ENCODE measurements around the gene MAFG.

MAFG gene

DNA sequence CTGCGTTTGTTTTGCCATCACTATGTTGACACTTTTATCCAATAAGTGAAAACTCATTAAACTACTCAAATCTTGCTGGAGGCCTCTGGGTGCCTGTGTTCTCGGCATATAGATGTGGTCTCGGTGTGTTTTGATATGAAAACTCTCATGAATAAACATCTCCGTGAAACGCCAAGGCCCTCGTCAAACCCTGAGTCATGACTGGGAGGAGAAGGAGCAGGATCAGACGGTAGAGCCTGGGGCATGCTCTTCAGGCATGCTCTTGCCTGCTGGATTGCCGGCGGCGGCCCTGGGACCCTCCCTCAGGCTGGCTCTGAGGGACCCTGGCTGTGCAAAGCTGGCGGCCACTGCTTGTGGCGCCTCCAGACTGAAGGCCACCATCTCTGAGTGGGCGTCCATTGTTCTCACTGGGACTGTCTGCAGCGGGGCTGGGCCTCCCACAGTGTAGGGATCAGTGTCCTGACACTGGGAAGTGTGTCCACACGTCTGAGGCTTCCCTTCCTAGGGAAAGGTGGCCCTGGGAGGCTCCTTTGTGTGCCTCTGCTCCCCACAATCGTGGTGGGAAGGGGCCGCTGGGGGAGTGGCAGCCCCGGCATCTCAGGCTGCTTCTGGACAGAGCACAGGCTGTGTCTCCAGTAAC lies 27.2 kb downstream of the MAFG start:
- TF ChIP-seq, protein P1, sequence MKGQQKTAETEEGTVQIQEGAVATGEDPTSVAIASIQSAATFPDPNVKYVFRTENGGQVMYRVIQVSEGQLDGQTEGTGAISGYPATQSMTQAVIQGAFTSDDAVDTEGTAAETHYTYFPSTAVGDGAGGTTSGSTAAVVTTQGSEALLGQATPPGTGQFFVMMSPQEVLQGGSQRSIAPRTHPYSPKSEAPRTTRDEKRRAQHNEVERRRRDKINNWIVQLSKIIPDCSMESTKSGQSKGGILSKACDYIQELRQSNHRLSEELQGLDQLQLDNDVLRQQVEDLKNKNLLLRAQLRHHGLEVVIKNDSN (IDR thresholded peaks at IDR 0.05): no peak
- TF ChIP-seq, protein P2, sequence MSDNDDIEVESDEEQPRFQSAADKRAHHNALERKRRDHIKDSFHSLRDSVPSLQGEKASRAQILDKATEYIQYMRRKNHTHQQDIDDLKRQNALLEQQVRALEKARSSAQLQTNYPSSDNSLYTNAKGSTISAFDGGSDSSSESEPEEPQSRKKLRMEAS (IDR thresholded peaks at IDR 0.05): no peak
- TF ChIP-seq NFIC (IDR thresholded peaks at IDR 0.05) (no peak), TEAD4 (IDR thresholded peaks at IDR 0.05) (no peak), EGR1 (IDR thresholded peaks at IDR 0.05) (no peak), FOXM1 (IDR thresholded peaks at IDR 0.05; ENCODE audit: borderline replicate concordance, low read depth) (no peak), TAF1 (IDR thresholded peaks at IDR 0.05; ENCODE audit: low read depth) (no peak), CEBPB (IDR thresholded peaks at IDR 0.05) (no peak), EP300 (IDR thresholded peaks at IDR 0.05; ENCODE audit: borderline replicate concordance) (no peak), CREB1 (IDR thresholded peaks at IDR 0.05; ENCODE audit: low read depth) (no peak), RAD21 (IDR thresholded peaks at IDR 0.05; ENCODE audit: low read depth) (no peak), ZBTB7A (IDR thresholded peaks at IDR 0.05; ENCODE audit: low read depth) (no peak), TCF12 (IDR thresholded peaks at IDR 0.05; ENCODE audit: low read depth) (no peak), YY1 (IDR thresholded peaks at IDR 0.05; ENCODE audit: low read depth) (no peak)
- TF ChIP-seq, protein P3, sequence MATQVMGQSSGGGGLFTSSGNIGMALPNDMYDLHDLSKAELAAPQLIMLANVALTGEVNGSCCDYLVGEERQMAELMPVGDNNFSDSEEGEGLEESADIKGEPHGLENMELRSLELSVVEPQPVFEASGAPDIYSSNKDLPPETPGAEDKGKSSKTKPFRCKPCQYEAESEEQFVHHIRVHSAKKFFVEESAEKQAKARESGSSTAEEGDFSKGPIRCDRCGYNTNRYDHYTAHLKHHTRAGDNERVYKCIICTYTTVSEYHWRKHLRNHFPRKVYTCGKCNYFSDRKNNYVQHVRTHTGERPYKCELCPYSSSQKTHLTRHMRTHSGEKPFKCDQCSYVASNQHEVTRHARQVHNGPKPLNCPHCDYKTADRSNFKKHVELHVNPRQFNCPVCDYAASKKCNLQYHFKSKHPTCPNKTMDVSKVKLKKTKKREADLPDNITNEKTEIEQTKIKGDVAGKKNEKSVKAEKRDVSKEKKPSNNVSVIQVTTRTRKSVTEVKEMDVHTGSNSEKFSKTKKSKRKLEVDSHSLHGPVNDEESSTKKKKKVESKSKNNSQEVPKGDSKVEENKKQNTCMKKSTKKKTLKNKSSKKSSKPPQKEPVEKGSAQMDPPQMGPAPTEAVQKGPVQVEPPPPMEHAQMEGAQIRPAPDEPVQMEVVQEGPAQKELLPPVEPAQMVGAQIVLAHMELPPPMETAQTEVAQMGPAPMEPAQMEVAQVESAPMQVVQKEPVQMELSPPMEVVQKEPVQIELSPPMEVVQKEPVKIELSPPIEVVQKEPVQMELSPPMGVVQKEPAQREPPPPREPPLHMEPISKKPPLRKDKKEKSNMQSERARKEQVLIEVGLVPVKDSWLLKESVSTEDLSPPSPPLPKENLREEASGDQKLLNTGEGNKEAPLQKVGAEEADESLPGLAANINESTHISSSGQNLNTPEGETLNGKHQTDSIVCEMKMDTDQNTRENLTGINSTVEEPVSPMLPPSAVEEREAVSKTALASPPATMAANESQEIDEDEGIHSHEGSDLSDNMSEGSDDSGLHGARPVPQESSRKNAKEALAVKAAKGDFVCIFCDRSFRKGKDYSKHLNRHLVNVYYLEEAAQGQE (IDR thresholded peaks at IDR 0.05; ENCODE audit: low read depth): no peak

DNA sequence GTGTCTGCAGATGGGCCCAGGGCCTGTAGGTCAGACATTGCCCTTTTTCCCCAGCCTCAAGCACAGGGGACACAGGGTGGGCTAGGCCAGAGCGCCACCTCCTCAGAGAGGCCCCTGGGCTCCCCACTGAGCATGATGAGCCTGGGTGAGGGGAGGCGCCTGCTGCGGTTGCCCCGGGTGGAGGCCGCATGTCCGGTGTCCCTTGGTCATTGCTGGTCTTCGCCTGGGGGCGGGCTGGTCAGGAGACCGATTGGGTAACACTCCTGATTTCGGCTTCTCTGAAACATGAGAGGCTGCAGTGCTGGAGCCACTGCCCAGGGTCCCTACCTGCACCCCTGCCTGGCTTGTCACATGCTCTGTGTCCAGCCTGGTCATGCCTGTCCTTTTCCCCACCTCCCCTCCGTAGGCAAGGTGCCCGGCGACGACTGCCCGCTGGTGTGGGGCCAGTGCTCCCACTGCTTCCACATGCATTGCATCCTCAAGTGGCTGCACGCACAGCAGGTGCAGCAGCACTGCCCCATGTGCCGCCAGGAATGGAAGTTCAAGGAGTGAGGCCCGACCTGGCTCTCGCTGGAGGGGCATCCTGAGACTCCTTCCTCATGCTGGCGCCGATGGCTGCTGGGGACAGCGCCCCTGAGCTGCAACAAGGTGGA lies 27.9 kb downstream of the MAFG start:
- no peak for TF ChIP-seq TAF1 (IDR thresholded peaks at IDR 0.05; ENCODE audit: low read depth)
- TF ChIP-seq YY1 (IDR thresholded peaks at IDR 0.05; ENCODE audit: low read depth): no peak
- TF ChIP-seq NFIC (IDR thresholded peaks at IDR 0.05): no peak
- 0 out of 2 replicates have a peak, but pooled peaks have one; percentile 27 for TF ChIP-seq CEBPB (IDR thresholded peaks at IDR 0.05)
- TF ChIP-seq CREB1 (IDR thresholded peaks at IDR 0.05; ENCODE audit: low read depth): no peak
- TF ChIP-seq RAD21 (IDR thresholded peaks at IDR 0.05; ENCODE audit: low read depth): no peak
- TF ChIP-seq, protein P3 (IDR thresholded peaks at IDR 0.05; ENCODE audit: low read depth): no peak
- no peak for TF ChIP-seq FOXM1 (IDR thresholded peaks at IDR 0.05; ENCODE audit: borderline replicate concordance, low read depth)
- TF ChIP-seq, protein P2 (IDR thresholded peaks at IDR 0.05): 0 out of 2 replicates have a peak, but pooled peaks have one; percentile 14
- no peak for TF ChIP-seq TCF12 (IDR thresholded peaks at IDR 0.05; ENCODE audit: low read depth)
- TF ChIP-seq EP300 (IDR thresholded peaks at IDR 0.05; ENCODE audit: borderline replicate concordance): no peak
- no peak for TF ChIP-seq ZBTB7A (IDR thresholded peaks at IDR 0.05; ENCODE audit: low read depth)
- TF ChIP-seq EGR1 (IDR thresholded peaks at IDR 0.05): no peak
- no peak for TF ChIP-seq TEAD4 (IDR thresholded peaks at IDR 0.05)
- TF ChIP-seq, protein P1 (IDR thresholded peaks at IDR 0.05): no peak

DNA sequence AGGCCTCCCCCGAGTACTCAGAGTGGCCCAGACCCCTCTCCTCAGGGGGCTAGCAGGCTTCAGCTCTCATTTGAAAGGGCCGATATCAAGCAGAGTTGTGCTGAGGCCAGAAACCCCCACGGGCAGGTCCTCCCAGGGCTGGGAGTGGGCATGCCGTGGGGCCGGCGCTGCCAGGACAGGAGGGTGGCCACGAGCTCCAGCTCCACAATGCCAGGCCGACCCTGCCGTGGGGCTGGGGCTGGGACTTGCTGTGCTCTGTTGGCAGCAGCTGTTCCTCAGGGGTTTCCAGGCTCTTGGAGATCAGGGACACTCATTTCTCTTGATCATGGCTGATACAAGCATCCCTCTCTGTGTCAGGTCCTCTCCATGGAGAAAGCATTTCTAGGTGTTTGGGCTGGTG lies 28.6 kb downstream of the MAFG start:
- TF ChIP-seq RAD21 (IDR thresholded peaks at IDR 0.05; ENCODE audit: low read depth): no peak
- TF ChIP-seq TEAD4 (IDR thresholded peaks at IDR 0.05): no peak
- TF ChIP-seq CEBPB (IDR thresholded peaks at IDR 0.05): no peak
- TF ChIP-seq, protein P2 (IDR thresholded peaks at IDR 0.05): no peak
- TF ChIP-seq, protein P1 (IDR thresholded peaks at IDR 0.05): no peak
- TF ChIP-seq NFIC (IDR thresholded peaks at IDR 0.05): no peak
- TF ChIP-seq EP300 (IDR thresholded peaks at IDR 0.05; ENCODE audit: borderline replicate concordance): no peak
- TF ChIP-seq EGR1 (IDR thresholded peaks at IDR 0.05): no peak
- TF ChIP-seq CREB1 (IDR thresholded peaks at IDR 0.05; ENCODE audit: low read depth): no peak
- TF ChIP-seq TAF1 (IDR thresholded peaks at IDR 0.05; ENCODE audit: low read depth): no peak
- no peak for TF ChIP-seq ZBTB7A (IDR thresholded peaks at IDR 0.05; ENCODE audit: low read depth)

DNA sequence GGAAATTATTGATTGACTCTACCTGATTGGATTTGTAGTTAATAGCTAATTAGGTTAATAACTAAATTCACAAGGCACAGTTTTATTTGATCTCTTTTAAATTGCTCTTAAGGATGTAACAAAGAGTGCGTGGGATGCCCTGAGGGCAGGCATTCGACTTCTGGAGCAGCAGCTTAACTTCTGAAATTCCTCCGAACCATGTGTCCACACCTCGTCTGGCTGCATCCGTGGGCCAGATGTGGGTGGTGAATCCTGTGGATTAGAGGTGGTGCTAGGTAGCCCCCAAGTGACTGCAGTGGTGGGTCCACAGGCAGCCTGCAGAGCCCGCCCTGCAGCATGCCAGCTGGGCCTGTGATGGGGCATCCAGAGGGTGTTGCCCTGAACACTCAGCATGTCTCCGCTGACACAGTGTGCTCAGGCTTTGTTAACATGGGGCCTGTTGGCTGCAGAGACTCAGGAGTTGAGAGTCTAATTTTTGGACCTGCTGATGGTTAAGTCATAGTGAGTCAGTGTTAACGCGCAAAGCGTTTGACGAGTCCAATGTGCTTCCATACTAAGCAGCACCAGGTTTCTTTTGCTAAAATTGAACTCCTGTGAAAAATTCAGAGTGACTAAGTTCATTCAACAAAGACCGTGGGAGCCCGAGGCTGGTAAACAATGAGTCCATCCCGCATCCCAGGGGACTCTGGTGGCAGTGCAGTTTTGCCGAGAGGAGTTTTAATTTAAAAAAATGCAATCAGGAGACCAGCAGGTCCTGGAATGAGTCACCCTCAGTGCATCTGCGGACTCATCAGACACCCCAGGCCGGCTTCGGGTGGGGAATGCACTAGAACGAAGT lies 29.3 kb downstream of the MAFG start:
- TF ChIP-seq FOXM1 (IDR thresholded peaks at IDR 0.05; ENCODE audit: borderline replicate concordance, low read depth): no peak
- TF ChIP-seq RAD21 (IDR thresholded peaks at IDR 0.05; ENCODE audit: low read depth): no peak
- no peak for TF ChIP-seq CEBPB (IDR thresholded peaks at IDR 0.05)
- no peak for TF ChIP-seq TCF12 (IDR thresholded peaks at IDR 0.05; ENCODE audit: low read depth)
- TF ChIP-seq ZBTB7A (IDR thresholded peaks at IDR 0.05; ENCODE audit: low read depth): no peak
- no peak for TF ChIP-seq TAF1 (IDR thresholded peaks at IDR 0.05; ENCODE audit: low read depth)
- TF ChIP-seq EGR1 (IDR thresholded peaks at IDR 0.05): no peak

Measured in Ishikawa (cell line).